Activated CD8-positive, alpha-beta T cell treated with anti-CD3 and anti-CD28 coated beads for 36 hours (primary cell): ENCODE data around the gene FRMD5. TPM values are rescaled to one million over a fixed set of nuclear protein-coding genes. Genes with fewer than 3 reads are reported as not detected.

ENCODE experiments used
- ATAC-seq: fragments of 200-7000 bp; cut with Tn5 transposase; one replicate; pipeline ENCODE4 v1.10.0; 2021; ENCODE audit warnings: mild to moderate bottlenecking, moderate library complexity
- CTCF ChIA-PET: fragments of 350-600 bp; sonication (Branson Sonifier 250); formaldehyde crosslinking; loops from one replicate; lab custom pipeline; 2021; ENCODE audit warnings: antibody characterized with exemption; lab: Charles Lee
- POLR2A ChIA-PET: fragments of 350-600 bp; sonication (Branson Sonifier 250); formaldehyde crosslinking; loops from one replicate; lab custom pipeline; 2021; ENCODE audit warnings: antibody characterized with exemption; lab: Charles Lee
- DNase-seq: peaks from one replicate; pipeline ENCODE4 v3.0.0-alpha.2; 2020
- H3K27ac Mint-ChIP-seq: one replicate; pipeline ENCODE4 v1.8.0; 2021; ENCODE audit warnings: mild to moderate bottlenecking, mixed read lengths
- H3K27me3 Mint-ChIP-seq: one replicate; pipeline ENCODE4 v1.8.0; 2021; ENCODE audit warnings: mixed read lengths
- H3K36me3 Mint-ChIP-seq: one replicate; pipeline ENCODE4 v1.8.0; 2021; ENCODE audit warnings: low read depth, mixed read lengths
- H3K4me1 Mint-ChIP-seq: one replicate; pipeline ENCODE4 v1.8.0; 2021; ENCODE audit warnings: low read depth, mixed read lengths
- H3K4me3 Mint-ChIP-seq: one replicate; pipeline ENCODE4 v1.8.0; 2021; ENCODE audit warnings: mild to moderate bottlenecking, moderate library complexity, mixed read lengths
- H3K9me3 Mint-ChIP-seq: one replicate; pipeline ENCODE4 v1.8.0; 2021; ENCODE audit warnings: mixed read lengths
- CTCF ChIP-seq: fragments of 200-600 bp; IDR thresholded peaks from one replicate; pipeline ENCODE4 v1.8.0; 2022; ENCODE audit warnings: antibody characterized with exemption, mild to moderate bottlenecking
- intact Hi-C: fragments of 100-400 bp; cut with micrococcal nuclease; formaldehyde crosslinking; loops from one replicate; pipeline ENCODE4 v1.10.0; 2022
- total RNA-seq, 2 experiments: library from RNA; stranded (reverse); gene quantifications; one replicate each; pipeline ENCODE4 v1.2.3, GENCODE V29; 2021

FRMD5 gene
- total RNA-seq, 2 experiments from 2014 or later = 0.23 to 0.25 TPM

GRCh38 chr15:44087578-44088465 is 107.2 kb downstream of the FRMD5 start:
- intact Hi-C loops = no loop called here
- H3K4me1 Mint-ChIP-seq = no peaks in the 10 kb centered on the region
- no peak for TF ChIP-seq CTCF
- no peaks in the 10 kb centered on the region for H3K9me3 Mint-ChIP-seq
- peaks cover 12% of the 10 kb centered on the region for H3K27me3 Mint-ChIP-seq
- H3K27ac Mint-ChIP-seq = no peak overlapping the region
- DNase-seq (no peak), ATAC-seq (no peak)
- no peaks in the 10 kb centered on the region for H3K36me3 Mint-ChIP-seq
- POLR2A ChIA-PET = interaction anchor here (1.4 kb wide), 1 partner anchor 197 kb away, joined by 3 read pairs; no protein-coding TSS in a partner anchor
- H3K4me3 Mint-ChIP-seq = no peak overlapping the region
- CTCF ChIA-PET = interaction anchor here (0.5 kb wide), 1 partner anchor 21 kb away, joined by 3 read pairs; no protein-coding TSS in a partner anchor

GRCh38 chr15:44084770-44085169 is 110.3 kb downstream of the FRMD5 start:
- ATAC-seq (no peak), DNase-seq (no peak)
- ChIA-PET POLR2A (interaction anchor here (1.1 to 1.6 kb wide), 2 partner anchors 9 to 14 kb away, joined by 3 read pairs; no protein-coding TSS in a partner anchor), CTCF (interaction anchor here (1.0 to 1.4 kb wide), 2 partner anchors 18 to 186 kb away, joined by 3 read pairs; no protein-coding TSS in a partner anchor)
- no peaks in the 10 kb centered on the region for H3K36me3 Mint-ChIP-seq
- no peaks in the 10 kb centered on the region for H3K4me1 Mint-ChIP-seq
- peaks cover 18% of the 10 kb centered on the region for H3K27me3 Mint-ChIP-seq
- H3K27ac Mint-ChIP-seq = no peak overlapping the region
- no peaks in the 10 kb centered on the region for H3K9me3 Mint-ChIP-seq
- no peak for TF ChIP-seq CTCF
- H3K4me3 Mint-ChIP-seq = no peak overlapping the region
- intact Hi-C loops = no loop called here

GRCh38 chr15:44084171-44084570 is 110.9 kb downstream of the FRMD5 start:
- no peak for TF ChIP-seq CTCF
- Mint-ChIP-seq H3K9me3 (no peaks in the 10 kb centered on the region), H3K27me3 (peaks cover 20% of the 10 kb centered on the region), H3K4me3 (no peak overlapping the region), H3K4me1 (no peaks in the 10 kb centered on the region), H3K36me3 (no peaks in the 10 kb centered on the region), H3K27ac (no peak overlapping the region)
- POLR2A ChIA-PET = interaction anchor here (1.1 to 1.6 kb wide), 2 partner anchors 10 to 14 kb away, joined by 3 read pairs; no protein-coding TSS in a partner anchor
- intact Hi-C loops = no loop called here
- DNase-seq = no peak
- no peak for ATAC-seq
- CTCF ChIA-PET = interaction anchor here (1.0 to 1.4 kb wide), 2 partner anchors 17 to 185 kb away, joined by 3 read pairs; no protein-coding TSS in a partner anchor

- Mint-ChIP-seq H3K27me3 (peaks cover 21% of the 10 kb centered on the region), H3K9me3 (no peaks in the 10 kb centered on the region), H3K4me3 (no peak overlapping the region), H3K27ac (no peak overlapping the region), H3K36me3 (no peaks in the 10 kb centered on the region), H3K4me1 (no peaks in the 10 kb centered on the region)
- no peak for TF ChIP-seq CTCF
- ChIA-PET POLR2A (no interaction called here), CTCF (interaction anchor here (1.6 kb wide), 1 partner anchor 178 kb away, joined by 4 read pairs; no protein-coding TSS in a partner anchor)
- ATAC-seq = no peak
- intact Hi-C loops = no loop called here
- DNase-seq = no peak
Measured at GRCh38 chr15:44082558-44083157, 112.4 kb downstream of the FRMD5 start.
